Measurements from ENCODE around the gene NEURL1B.

NEURL1B gene

DNA sequence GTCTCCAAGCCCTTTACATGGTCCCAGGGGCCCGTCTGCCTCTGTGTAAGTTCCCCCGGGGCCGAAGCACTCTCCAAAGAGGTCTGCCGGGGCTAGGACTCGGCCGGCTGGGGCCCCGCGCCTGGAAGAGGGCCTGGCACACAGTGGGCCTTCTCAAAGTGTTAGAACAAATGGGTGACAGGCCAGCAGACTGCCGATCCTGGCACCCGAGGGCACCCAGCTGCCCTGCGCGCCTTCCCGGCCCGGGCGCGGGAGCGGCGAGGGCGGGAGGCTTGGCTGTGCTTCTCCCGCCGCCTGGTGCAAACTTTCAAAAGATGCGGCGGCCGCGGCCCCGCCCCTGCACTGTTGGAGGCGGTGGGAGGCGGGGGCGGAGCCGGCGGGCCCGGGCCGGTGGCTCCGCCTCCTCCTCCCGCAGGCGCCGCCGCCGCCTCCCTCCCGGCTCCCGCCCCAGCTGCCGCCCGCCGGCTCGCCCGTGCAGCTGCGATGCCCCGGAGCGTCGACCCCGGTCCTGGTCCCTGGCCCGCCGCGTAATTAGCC, at the start of gene NEURL1B:
Gene NEURL1B (plus strand): TSS at position 442 of the 537 bp plus-strand sequence. CDS start 144 bp downstream, outside the sequence.
- peaks cover 4% of the 10 kb centered on the region for H3K4me1 ChIP-seq (ENCODE audit: insufficient read depth, insufficient read length)
- H3K9ac ChIP-seq (ENCODE audit: insufficient read length, low read depth), result peak within 1 kb of the TSS; percentile 79

DNA sequence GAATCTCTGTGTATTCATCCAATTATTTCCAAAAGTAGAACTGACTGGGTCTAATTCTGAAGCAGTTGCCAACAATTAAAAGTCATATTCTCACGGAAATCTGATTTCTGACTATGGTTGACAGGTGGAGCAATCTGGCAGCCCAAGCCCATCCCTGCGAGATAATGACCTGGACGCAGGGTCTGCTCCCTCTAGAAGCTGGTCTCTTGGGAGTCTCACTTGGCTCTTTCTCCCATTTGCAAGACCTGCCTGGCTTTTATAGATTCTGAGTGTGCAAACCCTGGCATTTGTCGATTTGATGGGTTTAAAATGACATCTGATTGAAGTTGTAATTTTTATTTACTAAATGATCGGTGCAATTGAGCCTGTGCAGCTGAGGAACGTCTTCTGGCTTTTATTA, 49.4 kb upstream of the NEURL1B start:
- TF ChIP-seq YY1 (IDR thresholded peaks at IDR 0.05; ENCODE audit: insufficient read depth, insufficient read length), result no peak
- no peak for TF ChIP-seq ZNF274 (IDR thresholded peaks at IDR 0.05; ENCODE audit: low read depth, low read length)
- no peak for TF ChIP-seq SUZ12 (IDR thresholded peaks at IDR 0.05; ENCODE audit: extremely low read depth, insufficient read depth, insufficient read length)
- DNase-seq (ENCODE audit: low read depth, low spot score), result no peak
- peaks cover 2% of the 10 kb centered on the region for H3K4me1 ChIP-seq (ENCODE audit: insufficient read depth, insufficient read length)
- H3K4me3 ChIP-seq (ENCODE audit: insufficient read length, low read depth), result no peak overlapping the region
- H3K36me3 ChIP-seq (ENCODE audit: insufficient read depth, insufficient read length, low read length), result no peaks in the 10 kb centered on the region
- no peak overlapping the region for H3K9ac ChIP-seq (ENCODE audit: insufficient read length, low read depth)
- H3K27me3 ChIP-seq (ENCODE audit: insufficient read depth, insufficient read length), result no peaks in the 10 kb centered on the region
- H3K9me3 ChIP-seq (ENCODE audit: insufficient read depth, low read length), result no peaks in the 10 kb centered on the region

More for the DNA sequence above, at the start of gene NEURL1B:
- no peaks in the 10 kb centered on the region for H3K9me3 ChIP-seq (ENCODE audit: insufficient read depth, low read length)
- peak within 1 kb of the TSS; percentile 54 for H3K4me3 ChIP-seq (ENCODE audit: insufficient read length, low read depth)
- H3K27me3 ChIP-seq (ENCODE audit: insufficient read depth, insufficient read length), result peaks cover 36% of the 10 kb centered on the region
- no peak for DNase-seq (ENCODE audit: low read depth, low spot score)
- peaks cover 5% of the 10 kb centered on the region for H3K36me3 ChIP-seq (ENCODE audit: insufficient read depth, insufficient read length, low read length)
- TF ChIP-seq SUZ12 (IDR thresholded peaks at IDR 0.05; ENCODE audit: extremely low read depth, insufficient read depth, insufficient read length) (no peak), YY1 (IDR thresholded peaks at IDR 0.05; ENCODE audit: insufficient read depth, insufficient read length) (no peak)

DNA sequence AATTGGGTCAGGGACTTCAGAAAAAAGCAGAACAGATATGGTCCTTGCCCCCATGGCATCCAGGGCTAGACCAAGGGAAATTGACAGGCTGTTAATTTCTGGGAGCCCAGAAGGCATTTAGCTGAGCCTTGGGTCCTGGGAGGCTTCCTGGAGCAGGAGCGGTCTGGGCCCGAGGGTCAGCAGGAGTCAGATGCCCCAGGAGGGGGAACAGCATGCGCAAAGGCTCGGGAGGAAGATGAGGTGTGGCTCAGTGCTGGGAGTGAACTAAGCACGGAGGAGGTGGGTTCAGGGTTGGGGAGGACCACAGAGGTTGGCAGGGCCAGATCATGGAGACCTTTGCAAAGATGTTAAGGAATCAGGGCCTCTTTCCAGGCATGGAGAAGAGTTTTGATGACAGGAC, 48.2 kb upstream of the NEURL1B start:
- H3K27me3 ChIP-seq (ENCODE audit: insufficient read depth, insufficient read length), result no peaks in the 10 kb centered on the region

GRCh38 chr5:172593306-172593705, 47.8 kb upstream of the NEURL1B start:
- no peaks in the 10 kb centered on the region for H3K36me3 ChIP-seq (ENCODE audit: insufficient read depth, insufficient read length, low read length)
- H3K9ac ChIP-seq (ENCODE audit: insufficient read length, low read depth), result no peak overlapping the region
- no peak overlapping the region for H3K4me3 ChIP-seq (ENCODE audit: insufficient read length, low read depth)
- H3K27me3 ChIP-seq (ENCODE audit: insufficient read depth, insufficient read length), result no peaks in the 10 kb centered on the region
- no peak for DNase-seq (ENCODE audit: low read depth, low spot score)
- H3K9me3 ChIP-seq (ENCODE audit: insufficient read depth, low read length), result no peaks in the 10 kb centered on the region
- TF ChIP-seq YY1 (IDR thresholded peaks at IDR 0.05; ENCODE audit: insufficient read depth, insufficient read length), result no peak
- TF ChIP-seq ZNF274 (IDR thresholded peaks at IDR 0.05; ENCODE audit: low read depth, low read length), result no peak
- no peak for TF ChIP-seq SUZ12 (IDR thresholded peaks at IDR 0.05; ENCODE audit: extremely low read depth, insufficient read depth, insufficient read length)
- peaks cover 4% of the 10 kb centered on the region for H3K4me1 ChIP-seq (ENCODE audit: insufficient read depth, insufficient read length)

More for the DNA sequence above, 48.2 kb upstream of the NEURL1B start:
- Histone ChIP-seq H3K4me1 (ENCODE audit: insufficient read depth, insufficient read length) (peaks cover 2% of the 10 kb centered on the region), H3K9me3 (ENCODE audit: insufficient read depth, low read length) (no peaks in the 10 kb centered on the region), H3K36me3 (ENCODE audit: insufficient read depth, insufficient read length, low read length) (no peaks in the 10 kb centered on the region), H3K9ac (ENCODE audit: insufficient read length, low read depth) (no peak overlapping the region), H3K4me3 (ENCODE audit: insufficient read length, low read depth) (no peak overlapping the region)
- no peak for DNase-seq (ENCODE audit: low read depth, low spot score)
- no peak for TF ChIP-seq ZNF274 (IDR thresholded peaks at IDR 0.05; ENCODE audit: low read depth, low read length)
- TF ChIP-seq YY1 (IDR thresholded peaks at IDR 0.05; ENCODE audit: insufficient read depth, insufficient read length), result no peak
- no peak for TF ChIP-seq SUZ12 (IDR thresholded peaks at IDR 0.05; ENCODE audit: extremely low read depth, insufficient read depth, insufficient read length)

- no peak for TF ChIP-seq YY1 (IDR thresholded peaks at IDR 0.05; ENCODE audit: insufficient read depth, insufficient read length)
- no peak for TF ChIP-seq SUZ12 (IDR thresholded peaks at IDR 0.05; ENCODE audit: extremely low read depth, insufficient read depth, insufficient read length)
- TF ChIP-seq ZNF274 (IDR thresholded peaks at IDR 0.05; ENCODE audit: low read depth, low read length), result no peak
- Histone ChIP-seq H3K27me3 (ENCODE audit: insufficient read depth, insufficient read length) (no peaks in the 10 kb centered on the region), H3K36me3 (ENCODE audit: insufficient read depth, insufficient read length, low read length) (no peaks in the 10 kb centered on the region), H3K9ac (ENCODE audit: insufficient read length, low read depth) (no peak overlapping the region), H3K9me3 (ENCODE audit: insufficient read depth, low read length) (no peaks in the 10 kb centered on the region), H3K4me1 (ENCODE audit: insufficient read depth, insufficient read length) (peaks cover 6% of the 10 kb centered on the region), H3K4me3 (ENCODE audit: insufficient read length, low read depth) (no peak overlapping the region)
- DNase-seq (ENCODE audit: low read depth, low spot score), result no peak
These were observed 47.3 kb upstream of the NEURL1B start for GRCh38 chr5:172593721-172594235.

DNA sequence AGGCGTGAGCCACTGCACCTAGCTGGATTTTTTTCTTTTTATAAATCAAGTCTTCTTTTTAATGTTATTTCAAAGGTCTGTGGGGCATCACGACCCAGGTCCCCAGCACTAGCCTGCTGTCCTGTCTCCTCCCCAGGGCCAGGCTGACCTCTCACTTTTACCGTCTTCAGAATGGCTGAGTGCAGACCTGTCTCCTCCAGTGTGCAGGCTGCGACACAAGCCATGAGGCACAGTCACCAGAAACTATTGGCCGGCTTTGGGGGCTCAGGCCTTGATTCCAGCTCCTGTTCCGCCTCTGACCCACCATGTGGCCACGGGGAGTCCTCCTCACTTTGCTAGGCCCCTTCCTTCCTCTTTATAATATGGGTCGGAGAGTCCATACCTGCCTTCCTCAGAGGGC, 46.6 kb upstream of the NEURL1B start:
- Histone ChIP-seq H3K4me3 (ENCODE audit: insufficient read length, low read depth) (no peak overlapping the region), H3K4me1 (ENCODE audit: insufficient read depth, insufficient read length) (peaks cover 6% of the 10 kb centered on the region), H3K9ac (ENCODE audit: insufficient read length, low read depth) (no peak overlapping the region), H3K9me3 (ENCODE audit: insufficient read depth, low read length) (no peaks in the 10 kb centered on the region), H3K36me3 (ENCODE audit: insufficient read depth, insufficient read length, low read length) (no peaks in the 10 kb centered on the region), H3K27me3 (ENCODE audit: insufficient read depth, insufficient read length) (no peaks in the 10 kb centered on the region)
- no peak for TF ChIP-seq YY1 (IDR thresholded peaks at IDR 0.05; ENCODE audit: insufficient read depth, insufficient read length)
- no peak for TF ChIP-seq ZNF274 (IDR thresholded peaks at IDR 0.05; ENCODE audit: low read depth, low read length)
- TF ChIP-seq SUZ12 (IDR thresholded peaks at IDR 0.05; ENCODE audit: extremely low read depth, insufficient read depth, insufficient read length), result no peak
- DNase-seq (ENCODE audit: low read depth, low spot score), result no peak

DNA sequence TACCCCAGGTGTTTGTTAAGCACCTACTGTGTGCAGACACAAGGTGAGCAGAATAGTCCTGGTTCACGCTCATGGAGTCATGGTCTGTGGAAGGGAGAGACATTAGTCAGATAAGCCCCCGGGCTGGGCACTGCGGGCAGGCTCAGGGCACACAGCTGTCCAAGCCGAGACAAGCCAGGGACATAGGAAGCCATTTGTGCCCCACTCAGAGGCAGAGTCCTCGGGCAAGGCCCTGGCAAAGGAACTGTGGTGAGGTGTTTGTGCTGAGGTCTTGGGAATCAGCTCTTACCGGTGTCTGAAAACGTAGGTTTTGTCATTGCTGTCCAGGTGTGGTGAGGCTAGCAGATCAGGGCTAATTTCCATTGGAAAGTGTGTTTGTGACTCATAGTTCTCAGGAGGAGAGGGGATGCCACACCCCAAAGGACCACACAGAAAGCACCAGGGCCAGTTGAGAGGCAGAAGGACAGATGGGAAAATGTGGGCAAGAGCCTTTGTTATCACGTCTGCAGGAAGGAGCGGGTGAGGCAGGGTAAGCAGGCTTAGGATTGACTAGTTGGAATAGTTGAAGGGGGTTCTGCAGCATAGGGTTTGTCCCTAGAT, 46.1 kb upstream of the NEURL1B start:
- no peaks in the 10 kb centered on the region for H3K27me3 ChIP-seq (ENCODE audit: insufficient read depth, insufficient read length)

More for the DNA sequence above, 46.1 kb upstream of the NEURL1B start:
- Histone ChIP-seq H3K4me3 (ENCODE audit: insufficient read length, low read depth) (no peak overlapping the region), H3K9ac (ENCODE audit: insufficient read length, low read depth) (no peak overlapping the region), H3K4me1 (ENCODE audit: insufficient read depth, insufficient read length) (peaks cover 6% of the 10 kb centered on the region), H3K9me3 (ENCODE audit: insufficient read depth, low read length) (no peaks in the 10 kb centered on the region), H3K36me3 (ENCODE audit: insufficient read depth, insufficient read length, low read length) (no peaks in the 10 kb centered on the region)
- DNase-seq (ENCODE audit: low read depth, low spot score), result no peak
- TF ChIP-seq YY1 (IDR thresholded peaks at IDR 0.05; ENCODE audit: insufficient read depth, insufficient read length) (no peak), SUZ12 (IDR thresholded peaks at IDR 0.05; ENCODE audit: extremely low read depth, insufficient read depth, insufficient read length) (no peak), ZNF274 (IDR thresholded peaks at IDR 0.05; ENCODE audit: low read depth, low read length) (no peak)
